DOHH2 (cell line): ENCODE results near the gene BIK.

Experiments used
- CTCF ChIP-seq: fragments of 200-600 bp; sonication (generic); IDR thresholded peaks from one replicate; pipeline ENCODE4 v1.5.1; 2014; ENCODE audit warnings: antibody characterized with exemption, mild to moderate bottlenecking, low read depth, low read length; ENCODE audit not compliant: poor library complexity, severe bottlenecking
- EZH2phosphoT487 ChIP-seq: fragments of 200-600 bp; sonication (generic); IDR thresholded peaks from 2 replicates; pipeline ENCODE4 v1.6.1; 2017; ENCODE audit warnings: borderline replicate concordance, mild to moderate bottlenecking, antibody characterized with exemption, low read length, moderate library complexity, mixed read lengths

- TF ChIP-seq CTCF: no peak
- no peak for TF ChIP-seq EZH2phosphoT487
These were observed 41.4 kb downstream of the BIK start for GRCh38 chr22:43152003-43152356.
